Measurements from ENCODE around the gene RGS3.

The RGS3 gene

GRCh38 chr9:113568081-113568435 lies 104.5 kb downstream of the RGS3 start:
- H3K9me2 ChIP-seq (replicated peaks; ENCODE audit: insufficient read depth, low read length), result no peaks in the 10 kb centered on the region
- H3K4me2 ChIP-seq (ENCODE audit: low read depth, low read length), result no peak overlapping the region
- H3K9me3 ChIP-seq (replicated peaks; ENCODE audit: insufficient read depth, low read length), result no peaks in the 10 kb centered on the region
- DNase-seq, result no peak
- H2AFZ ChIP-seq (ENCODE audit: low read length), result no peak overlapping the region
- no peaks in the 10 kb centered on the region for H3K36me3 ChIP-seq (replicated peaks; ENCODE audit: insufficient read depth, low read length)
- H3K79me2 ChIP-seq (ENCODE audit: low read length), result peaks cover 56% of the 10 kb centered on the region
- no peak for TF ChIP-seq CTCF (IDR thresholded peaks at IDR 0.05; ENCODE audit: low read length)
- TF ChIP-seq EZH2phosphoT487 (IDR thresholded peaks at IDR 0.05; ENCODE audit: low read length), result no peak
- TF ChIP-seq EZH2 (optimal IDR thresholded peaks at IDR 0.05; ENCODE audit: low read depth, low read length), result no peak
- no peaks in the 10 kb centered on the region for H3K27me3 ChIP-seq (replicated peaks; ENCODE audit: insufficient read depth, low read length)
- H3K4me3 ChIP-seq (ENCODE audit: low read length), result no peak overlapping the region
- H4K20me1 ChIP-seq (ENCODE audit: insufficient read depth, low read length), result no peaks in the 10 kb centered on the region
- H3K27ac ChIP-seq (ENCODE audit: low read length), result no peak overlapping the region
- H3F3A ChIP-seq (ENCODE audit: insufficient read depth, low read length), result peaks cover 9% of the 10 kb centered on the region; the same call in 1 of the 2 replicates
- H3K4me1 ChIP-seq (ENCODE audit: low read length), result peaks cover 17% of the 10 kb centered on the region
- H3K9ac ChIP-seq (ENCODE audit: low read length), result no peak overlapping the region

GRCh38 chr9:113568571-113569321 lies 105.2 kb downstream of the RGS3 start:
- no peak overlapping the region for H3K9ac ChIP-seq (ENCODE audit: low read length)
- no peaks in the 10 kb centered on the region for H4K20me1 ChIP-seq (ENCODE audit: insufficient read depth, low read length)
- H3K9me3 ChIP-seq (replicated peaks; ENCODE audit: insufficient read depth, low read length), result no peaks in the 10 kb centered on the region
- H3K4me2 ChIP-seq (ENCODE audit: low read depth, low read length), result no peak overlapping the region
- H3K4me3 ChIP-seq (ENCODE audit: low read length), result no peak overlapping the region
- peaks cover 59% of the 10 kb centered on the region for H3K79me2 ChIP-seq (ENCODE audit: low read length)
- no peaks in the 10 kb centered on the region for H3K36me3 ChIP-seq (replicated peaks; ENCODE audit: insufficient read depth, low read length)
- H3K4me1 ChIP-seq (ENCODE audit: low read length), result peaks cover 17% of the 10 kb centered on the region
- no peaks in the 10 kb centered on the region for H3K9me2 ChIP-seq (replicated peaks; ENCODE audit: insufficient read depth, low read length)
- DNase-seq, result no peak
- no peak overlapping the region for H2AFZ ChIP-seq (ENCODE audit: low read length)
- no peak overlapping the region for H3K27ac ChIP-seq (ENCODE audit: low read length)
- H3K27me3 ChIP-seq (replicated peaks; ENCODE audit: insufficient read depth, low read length), result no peaks in the 10 kb centered on the region
- TF ChIP-seq CTCF (IDR thresholded peaks at IDR 0.05; ENCODE audit: low read length) (no peak), EZH2 (optimal IDR thresholded peaks at IDR 0.05; ENCODE audit: low read depth, low read length) (no peak), EZH2phosphoT487 (IDR thresholded peaks at IDR 0.05; ENCODE audit: low read length) (no peak)
- peaks cover 9% of the 10 kb centered on the region; the same call in 1 of the 2 replicates for H3F3A ChIP-seq (ENCODE audit: insufficient read depth, low read length)

GRCh38 chr9:113569472-113570060 lies 106.0 kb downstream of the RGS3 start:
- no peak overlapping the region for H3K27ac ChIP-seq (ENCODE audit: low read length)

More at GRCh38 chr9:113569472-113570060, 106.0 kb downstream of the RGS3 start:
- peaks cover 6% of the 10 kb centered on the region; the same call in 1 of the 2 replicates for H3F3A ChIP-seq (ENCODE audit: insufficient read depth, low read length)
- no peak overlapping the region for H3K4me3 ChIP-seq (ENCODE audit: low read length)
- H3K27me3 ChIP-seq (replicated peaks; ENCODE audit: insufficient read depth, low read length), result no peaks in the 10 kb centered on the region
- H3K4me2 ChIP-seq (ENCODE audit: low read depth, low read length), result no peak overlapping the region
- TF ChIP-seq EZH2phosphoT487 (IDR thresholded peaks at IDR 0.05; ENCODE audit: low read length) (no peak), EZH2 (optimal IDR thresholded peaks at IDR 0.05; ENCODE audit: low read depth, low read length) (no peak), CTCF (IDR thresholded peaks at IDR 0.05; ENCODE audit: low read length) (no peak)
- H3K9me3 ChIP-seq (replicated peaks; ENCODE audit: insufficient read depth, low read length), result no peaks in the 10 kb centered on the region
- H2AFZ ChIP-seq (ENCODE audit: low read length), result no peak overlapping the region
- peaks cover 17% of the 10 kb centered on the region for H3K4me1 ChIP-seq (ENCODE audit: low read length)
- H3K9ac ChIP-seq (ENCODE audit: low read length), result no peak overlapping the region
- H4K20me1 ChIP-seq (ENCODE audit: insufficient read depth, low read length), result no peaks in the 10 kb centered on the region
- no peak for DNase-seq
- H3K36me3 ChIP-seq (replicated peaks; ENCODE audit: insufficient read depth, low read length), result no peaks in the 10 kb centered on the region
- no peaks in the 10 kb centered on the region for H3K9me2 ChIP-seq (replicated peaks; ENCODE audit: insufficient read depth, low read length)
- H3K79me2 ChIP-seq (ENCODE audit: low read length), result peaks cover 66% of the 10 kb centered on the region

Measured in MM.1S (cell line).